IMR-90 (cell line): ENCODE measurements around the gene ADAMTSL1. TPM values are rescaled to one million over a fixed set of nuclear protein-coding genes. Genes with fewer than 3 reads are reported as not detected.

Source experiments
- ATAC-seq: fragments of 200-7000 bp; cut with Tn5 transposase; 2 replicates; pipeline ENCODE4 v1.9.1; 2020; ENCODE audit warnings: low read depth, mild to moderate bottlenecking, moderate library complexity
- BruUV-seq: library from RNA; stranded (reverse); fragments of 400-500 nt; replicated peaks from 2 replicates; lab custom pipeline; 2021; lab: Mats Ljungman, UMichigan
- CTCF ChIA-PET: fragments of 300-600 bp; formaldehyde crosslinking; extraction: SDS; loops from one replicate; lab custom pipeline; 2021; ENCODE audit warnings: antibody characterized with exemption; lab: Yijun Ruan, JAX
- POLR2A ChIA-PET: fragments of 300-600 bp; sonication (Branson Sonifier 250); formaldehyde crosslinking; loops from one replicate; lab custom pipeline; 2022; ENCODE audit warnings: antibody characterized with exemption; ENCODE audit not compliant: unreplicated experiment; lab: Charles Lee
- DNase-seq: peaks from one replicate; pipeline ENCODE4 v3.0.0; 2013
- H2AFZ ChIP-seq: replicated peaks from 2 replicates; pipeline ENCODE3; 2013; ENCODE audit warnings: low read length, mild to moderate bottlenecking; ENCODE audit not compliant: poor library complexity
- H2AK5ac ChIP-seq: 2 replicates; pipeline ENCODE4 v1.6.1; 2013; ENCODE audit warnings: low read depth, low read length, inconsistent platforms
- H2AK9ac ChIP-seq: replicated peaks from 2 replicates; pipeline ENCODE3; 2013; ENCODE audit warnings: mild to moderate bottlenecking, low read depth, low read length, moderate library complexity; ENCODE audit not compliant: poor library complexity
- H2BK120ac ChIP-seq: 2 replicates; pipeline ENCODE4 v1.6.1; 2013; ENCODE audit warnings: low read depth, low read length, inconsistent platforms
- H2BK15ac ChIP-seq: 3 replicates; pipeline ENCODE4 v1.6.1; 2013; ENCODE audit warnings: low read depth, low read length, inconsistent platforms
- H2BK20ac ChIP-seq: 2 replicates; pipeline ENCODE4 v1.6.1; 2013; ENCODE audit warnings: low read depth, mild to moderate bottlenecking, inconsistent platforms, low read length, moderate library complexity
- H2BK5ac ChIP-seq: 2 replicates; pipeline ENCODE4 v1.6.1; 2013; ENCODE audit warnings: mild to moderate bottlenecking, low read depth, low read length, inconsistent platforms; ENCODE audit not compliant: poor library complexity, severe bottlenecking
- H3K14ac ChIP-seq: replicated peaks from 2 replicates; pipeline ENCODE4 v1.6.1; 2013; ENCODE audit warnings: low read depth, low read length, inconsistent platforms
- H3K18ac ChIP-seq: 2 replicates; pipeline ENCODE4 v1.6.1; 2013; ENCODE audit warnings: low read depth, low read length, control low read depth
- H3K23ac ChIP-seq: 2 replicates; pipeline ENCODE4 v1.6.1; 2013; ENCODE audit warnings: low read depth, low read length, inconsistent platforms
- H3K27ac ChIP-seq: 2 replicates; pipeline ENCODE4 v1.5.1; 2013; ENCODE audit warnings: mild to moderate bottlenecking, control low read depth, low read length; ENCODE audit not compliant: insufficient read depth
- H3K27me3 ChIP-seq: 2 replicates; pipeline ENCODE4 v1.6.1; 2013; ENCODE audit warnings: low read length; ENCODE audit not compliant: control insufficient read depth, insufficient read depth
- H3K36me3 ChIP-seq: 2 replicates; pipeline ENCODE4 v1.6.1; 2013; ENCODE audit warnings: low read length, mixed read lengths; ENCODE audit not compliant: control insufficient read depth, insufficient read depth
- H3K4ac ChIP-seq: 2 replicates; pipeline ENCODE4 v1.6.1; 2013; ENCODE audit warnings: low read depth, low read length, inconsistent platforms
- H3K4me1 ChIP-seq: 2 replicates; pipeline ENCODE4 v1.6.1; 2013; ENCODE audit warnings: low read length, mixed read lengths; ENCODE audit not compliant: control insufficient read depth, insufficient read depth
- H3K4me2 ChIP-seq: 2 replicates; pipeline ENCODE4 v1.6.1; 2013; ENCODE audit warnings: low read depth, mild to moderate bottlenecking, control low read depth, low read length, moderate library complexity
- H3K4me3 ChIP-seq: 2 replicates; pipeline ENCODE4 v1.5.1; 2013; ENCODE audit warnings: low read depth, mild to moderate bottlenecking, control low read depth, low read length, moderate library complexity; ENCODE audit not compliant: insufficient read depth
- H3K56ac ChIP-seq: 2 replicates; pipeline ENCODE4 v1.6.1; 2013; ENCODE audit warnings: low read length, inconsistent platforms; ENCODE audit not compliant: insufficient read depth; ENCODE audit errors: extremely low read depth
- H3K79me1 ChIP-seq, 2 experiments: 2 replicates each; pipeline ENCODE4 v1.6.1; 2013; ENCODE audit warnings: low read length in 2 of 2, inconsistent platforms in 1 of 2, low read depth in 1 of 2
- H3K9ac ChIP-seq: 2 replicates; pipeline ENCODE4 v1.6.1; 2013; ENCODE audit warnings: low read depth, low read length, control low read depth
- H3K9me1 ChIP-seq: 2 replicates; pipeline ENCODE4 v1.6.1; 2013; ENCODE audit warnings: low read length, inconsistent platforms; ENCODE audit not compliant: insufficient read depth
- H3K9me3 ChIP-seq: 2 replicates; pipeline ENCODE4 v1.6.1; 2013; ENCODE audit warnings: low read length; ENCODE audit not compliant: control insufficient read depth, insufficient read depth
- H4K20me1 ChIP-seq: 2 replicates; pipeline ENCODE4 v1.6.1; 2013; ENCODE audit warnings: low read length, inconsistent platforms; ENCODE audit not compliant: insufficient read depth
- H4K5ac ChIP-seq: 2 replicates; pipeline ENCODE4 v1.6.1; 2013; ENCODE audit warnings: mild to moderate bottlenecking, low read depth, low read length, control low read depth
- H4K8ac ChIP-seq, 2 experiments: 2 replicates each; pipeline ENCODE4 v1.6.1; 2013; ENCODE audit warnings: low read depth in 2 of 2, low read length in 2 of 2, control low read depth in 1 of 2, inconsistent platforms in 1 of 2
- H4K91ac ChIP-seq: 2 replicates; pipeline ENCODE4 v1.6.1; 2013; ENCODE audit warnings: low read depth, low read length, inconsistent platforms; ENCODE audit not compliant: insufficient read depth
- MXI1 ChIP-seq: IDR thresholded peaks from 2 replicates; pipeline ENCODE4 v1.6.1; 2012; ENCODE audit warnings: low read depth, mild to moderate bottlenecking, low read length, moderate library complexity, borderline replicate concordance
- NFE2L2 ChIP-seq: fragments of 150-350 bp; IDR thresholded peaks from 2 replicates; pipeline ENCODE4 v1.6.1; 2016; ENCODE audit warnings: low read depth, mild to moderate bottlenecking, low read length
- WGBS, 2 experiments: methylation state at CpG; one replicate each; pipeline versions ENCODE4 v1.1.5 to v1.1.7; 2013; ENCODE audit warnings: missing lambda C conversion rate in 2 of 2; ENCODE audit not compliant: insufficient read length in 1 of 2; ENCODE audit errors: extremely low coverage in 2 of 2; 5-methylcytosine and 5-hydroxymethylcytosine counted together
- dilution Hi-C: fragments of 300-500 bp; cut with HindIII; formaldehyde crosslinking; loops from one replicate; pipeline ENCODE4 v1.14.3; 2018; ENCODE audit warnings: low sequenced_read_pairs; ENCODE audit not compliant: unreplicated experiment
- in situ Hi-C: fragments of 300-500 bp; cut with MboI; formaldehyde crosslinking; loops from 3 replicates; pipeline ENCODE4 v1.14.3; 2019; ENCODE audit warnings: low sequenced_read_pairs, inconsistent platforms, mixed read lengths
- intact Hi-C: fragments of 100-400 bp; cut with micrococcal nuclease; formaldehyde crosslinking; loops from 2 replicates; pipeline ENCODE4 v1.10.0; 2022
- polyA plus RNA-seq, 3 experiments: library from polyadenylated mRNA; depleted of rRNA; stranded (reverse); fragments of >200 nt; gene quantifications; 2 replicates each; pipeline ENCODE4 v1.2.3, GENCODE V29; 2012; ENCODE audit warnings: low replicate concordance in 1 of 3
- total RNA-seq: library from RNA; depleted of rRNA; stranded (reverse); fragments of >200 nt; gene quantifications from 2 replicates; pipeline ENCODE4 v1.2.3, GENCODE V29; 2012
- TF ChIP-seq, protein P1 (sequence below): fragments of 150-350 bp; IDR thresholded peaks from 2 replicates; pipeline ENCODE4 v1.6.1; 2017; ENCODE audit warnings: mild to moderate bottlenecking, antibody characterized with exemption, low read length, low read depth

The ADAMTSL1 gene
- total and polyA plus RNA-seq, 2 of the 4 experiments (the other 2 are of a cell fraction): 38.2 to 62.2 TPM

DNA sequence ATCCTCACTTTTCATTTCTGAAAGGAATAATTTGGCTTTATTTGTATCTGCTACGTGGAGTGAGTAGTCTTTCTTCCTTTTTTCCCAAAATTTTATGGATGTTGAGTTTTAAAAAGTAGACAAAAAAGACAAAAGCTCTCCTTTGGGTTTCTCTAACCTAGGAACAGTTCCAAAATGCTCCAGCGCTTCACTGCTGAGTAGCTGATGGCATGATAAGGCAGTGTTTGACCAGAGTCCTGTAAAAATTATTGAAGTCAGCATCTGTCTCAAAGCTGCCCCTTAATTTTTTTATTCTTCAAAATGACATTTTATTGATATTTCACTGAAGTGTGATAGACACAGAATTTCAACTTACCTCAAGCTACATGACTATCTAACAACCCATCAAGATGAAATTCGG, 219.0 kb downstream of the ADAMTSL1 start:
- no peak overlapping the region for H3K4me3 ChIP-seq
- WGBS, 2 experiments: no CpG with 5 or more reads among the region's 3 CpGs
- dilution Hi-C loops (no loop called here), in situ Hi-C loops (no loop called here), intact Hi-C loops (loop anchor here (5.0 kb wide), 1 partner anchor 51 kb away; no protein-coding TSS in a partner anchor)
- no peak overlapping the region for H2BK15ac ChIP-seq
- no peaks in the 10 kb centered on the region for H3K9me1 ChIP-seq
- H2BK5ac ChIP-seq: no peak overlapping the region
- H2BK20ac ChIP-seq: no peak overlapping the region
- H3K56ac ChIP-seq: no peak overlapping the region
- no peak overlapping the region for H3K4me2 ChIP-seq
- H3K36me3 ChIP-seq: no peaks in the 10 kb centered on the region
- no peak overlapping the region for H3K23ac ChIP-seq
- BruUV-seq: no TSS peak
- no peak overlapping the region for H3K18ac ChIP-seq
- peaks cover 8% of the 10 kb centered on the region for H3K9me3 ChIP-seq
- H3K4ac ChIP-seq: no peak overlapping the region
- CTCF ChIA-PET: interaction anchor here (1.2 kb wide), 1 partner anchor 83 kb away, joined by 3 read pairs; no protein-coding TSS in a partner anchor
- no peak overlapping the region for H4K91ac ChIP-seq
- H4K5ac ChIP-seq: no peak overlapping the region
- no peaks in the 10 kb centered on the region for H4K20me1 ChIP-seq
- no peaks in the 10 kb centered on the region for H3K27me3 ChIP-seq
- H4K8ac ChIP-seq: no peak overlapping the region
- TF ChIP-seq NFE2L2 (no peak), MXI1 (no peak)
- TF ChIP-seq, protein P1, sequence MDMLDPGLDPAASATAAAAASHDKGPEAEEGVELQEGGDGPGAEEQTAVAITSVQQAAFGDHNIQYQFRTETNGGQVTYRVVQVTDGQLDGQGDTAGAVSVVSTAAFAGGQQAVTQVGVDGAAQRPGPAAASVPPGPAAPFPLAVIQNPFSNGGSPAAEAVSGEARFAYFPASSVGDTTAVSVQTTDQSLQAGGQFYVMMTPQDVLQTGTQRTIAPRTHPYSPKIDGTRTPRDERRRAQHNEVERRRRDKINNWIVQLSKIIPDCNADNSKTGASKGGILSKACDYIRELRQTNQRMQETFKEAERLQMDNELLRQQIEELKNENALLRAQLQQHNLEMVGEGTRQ: no peak
- H3K27ac ChIP-seq: no peak overlapping the region
- H2AK9ac ChIP-seq: no peak overlapping the region
- H3K9ac ChIP-seq: no peak overlapping the region
- POLR2A ChIA-PET: no interaction called here
- H3K4me1 ChIP-seq: no peaks in the 10 kb centered on the region
- DNase-seq (no peak), ATAC-seq (no peak)
- H2AFZ ChIP-seq: no peak overlapping the region
- H3K79me1 ChIP-seq: no peaks in the 10 kb centered on the region
- no peak overlapping the region for H2AK5ac ChIP-seq
- H2BK120ac ChIP-seq: no peak overlapping the region
- no peak overlapping the region for H3K14ac ChIP-seq
